GM19468 (cell line): ENCODE data around the gene THRA.

ENCODE experiments used
- ATAC-seq: cut with Tn5 transposase; IDR thresholded peaks from one replicate; pipeline ENCODE4 v1.9.1; 2021; ENCODE audit warnings: mild to moderate bottlenecking, moderate library complexity, moderate number of reproducible peaks; ENCODE audit not compliant: unreplicated experiment; ENCODE audit errors: extremely low read depth

The THRA gene

GRCh38 chr17:40075201-40075941 lies 12.6 kb downstream of the THRA start:
- no peak for ATAC-seq

- no peak for ATAC-seq
Measured at GRCh38 chr17:40075942-40076498, 13.3 kb downstream of the THRA start.

- ATAC-seq = no peak
Measured at GRCh38 chr17:40076591-40076990, 13.8 kb downstream of the THRA start.

- ATAC-seq = no peak
Measured at GRCh38 chr17:40079545-40079944, 16.8 kb downstream of the THRA start.

GRCh38 chr17:40084477-40084876 lies 21.7 kb downstream of the THRA start:
- ATAC-seq = no peak

- ATAC-seq = no peak
Measured at GRCh38 chr17:40086150-40087044, 23.6 kb downstream of the THRA start.

- ATAC-seq = no peak
Measured at GRCh38 chr17:40087049-40087794, 24.5 kb downstream of the THRA start.

- no peak for ATAC-seq
Measured at GRCh38 chr17:40087903-40088718, 25.3 kb downstream of the THRA start.

GRCh38 chr17:40089077-40089895 lies 26.5 kb downstream of the THRA start:
- no peak for ATAC-seq

GRCh38 chr17:40090237-40091119 lies 27.7 kb downstream of the THRA start:
- no peak for ATAC-seq

GRCh38 chr17:40091691-40092397 lies 29.1 kb downstream of the THRA start:
- no peak for ATAC-seq

GRCh38 chr17:40092581-40092980 lies 29.8 kb downstream of the THRA start:
- ATAC-seq = no peak

GRCh38 chr17:40093005-40093579 lies 30.3 kb downstream of the THRA start:
- no peak for ATAC-seq

- no peak for ATAC-seq
Measured at GRCh38 chr17:40093580-40094201, 30.9 kb downstream of the THRA start.

- ATAC-seq = no peak
Measured at GRCh38 chr17:40094874-40095273, 32.1 kb downstream of the THRA start.

- ATAC-seq = no peak
Measured at GRCh38 chr17:40095351-40095943, 32.7 kb downstream of the THRA start.
